AG04450 (cell line): ENCODE results near the gene VSIG4. TPM values are rescaled to one million over a fixed set of nuclear protein-coding genes. Genes with fewer than 3 reads are reported as not detected.

Experiments
- CTCF ChIA-PET: fragments of 300-600, 350-600 bp; formaldehyde crosslinking; extraction: SDS; loops from one replicate; lab custom pipeline; 2022; ENCODE audit warnings: antibody characterized with exemption, inconsistent platforms; lab: Charles Lee
- POLR2A ChIA-PET: fragments of 350-600 bp; formaldehyde crosslinking; extraction: SDS; loops from one replicate; lab custom pipeline; 2021; ENCODE audit warnings: antibody characterized with exemption, inconsistent platforms; lab: Yijun Ruan, JAX
- DNase-seq: peaks from one replicate; pipeline ENCODE4 v3.0.0-alpha.2; 2011; ENCODE audit warnings: low read depth, low spot score
- H3K27ac ChIP-seq: one replicate; pipeline ENCODE4 v1.5.1; 2012; ENCODE audit warnings: low read depth, low read length, control low read depth
- H3K27me3 ChIP-seq: one replicate; pipeline ENCODE4 v1.6.0; 2012; ENCODE audit warnings: low read length; ENCODE audit not compliant: control insufficient read depth, insufficient read depth
- H3K4me3 ChIP-seq: 2 replicates; pipeline ENCODE4 v1.5.1; 2011; ENCODE audit warnings: mild to moderate bottlenecking, low read depth, low read length, control low read depth
- H3K9me3 ChIP-seq: 2 replicates; pipeline ENCODE4 v1.5.1; 2012; ENCODE audit warnings: low read length; ENCODE audit not compliant: control insufficient read depth, insufficient read depth
- polyA plus RNA-seq: library from polyadenylated mRNA; depleted of rRNA; stranded (reverse); fragments of >200 nt; gene quantifications from 2 replicates; pipeline ENCODE4 v1.2.3, GENCODE V29; 2011
- TF ChIP-seq, protein P1 (sequence below): IDR thresholded peaks from 2 replicates; pipeline ENCODE4 v1.5.1; 2011; ENCODE audit warnings: low read depth, low read length, control low read depth, inconsistent platforms

The VSIG4 gene
- polyA plus RNA-seq, 1 experiment = not detected

DNA sequence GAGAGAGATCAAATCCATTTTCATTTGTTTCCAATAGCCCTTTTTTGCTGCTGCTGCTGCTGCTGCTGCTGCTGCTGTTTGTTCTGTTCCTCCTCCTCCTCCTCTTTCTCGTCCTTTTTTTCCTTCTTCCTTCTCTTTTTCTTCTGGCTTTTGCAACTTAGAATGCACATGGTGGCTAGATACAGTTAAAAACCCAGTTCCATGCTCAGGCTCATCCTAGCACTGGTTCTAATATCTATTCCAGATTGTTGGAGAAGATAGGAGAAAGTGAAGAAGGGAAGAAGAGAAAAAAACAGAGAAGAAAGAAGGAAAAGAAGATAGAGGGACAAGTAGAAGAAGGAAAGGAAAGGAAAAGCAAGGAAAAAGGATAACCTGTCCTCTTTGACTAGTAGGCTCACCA is 39.7 kb downstream of the VSIG4 start:
- TF ChIP-seq, protein P1, sequence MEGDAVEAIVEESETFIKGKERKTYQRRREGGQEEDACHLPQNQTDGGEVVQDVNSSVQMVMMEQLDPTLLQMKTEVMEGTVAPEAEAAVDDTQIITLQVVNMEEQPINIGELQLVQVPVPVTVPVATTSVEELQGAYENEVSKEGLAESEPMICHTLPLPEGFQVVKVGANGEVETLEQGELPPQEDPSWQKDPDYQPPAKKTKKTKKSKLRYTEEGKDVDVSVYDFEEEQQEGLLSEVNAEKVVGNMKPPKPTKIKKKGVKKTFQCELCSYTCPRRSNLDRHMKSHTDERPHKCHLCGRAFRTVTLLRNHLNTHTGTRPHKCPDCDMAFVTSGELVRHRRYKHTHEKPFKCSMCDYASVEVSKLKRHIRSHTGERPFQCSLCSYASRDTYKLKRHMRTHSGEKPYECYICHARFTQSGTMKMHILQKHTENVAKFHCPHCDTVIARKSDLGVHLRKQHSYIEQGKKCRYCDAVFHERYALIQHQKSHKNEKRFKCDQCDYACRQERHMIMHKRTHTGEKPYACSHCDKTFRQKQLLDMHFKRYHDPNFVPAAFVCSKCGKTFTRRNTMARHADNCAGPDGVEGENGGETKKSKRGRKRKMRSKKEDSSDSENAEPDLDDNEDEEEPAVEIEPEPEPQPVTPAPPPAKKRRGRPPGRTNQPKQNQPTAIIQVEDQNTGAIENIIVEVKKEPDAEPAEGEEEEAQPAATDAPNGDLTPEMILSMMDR = no peak
- Histone ChIP-seq H3K4me3 (no peak overlapping the region), H3K9me3 (no peaks in the 10 kb centered on the region), H3K27me3 (no peaks in the 10 kb centered on the region), H3K27ac (no peak overlapping the region)
- ChIA-PET POLR2A (no interaction called here), CTCF (no interaction called here)
- DNase-seq = no peak

DNA sequence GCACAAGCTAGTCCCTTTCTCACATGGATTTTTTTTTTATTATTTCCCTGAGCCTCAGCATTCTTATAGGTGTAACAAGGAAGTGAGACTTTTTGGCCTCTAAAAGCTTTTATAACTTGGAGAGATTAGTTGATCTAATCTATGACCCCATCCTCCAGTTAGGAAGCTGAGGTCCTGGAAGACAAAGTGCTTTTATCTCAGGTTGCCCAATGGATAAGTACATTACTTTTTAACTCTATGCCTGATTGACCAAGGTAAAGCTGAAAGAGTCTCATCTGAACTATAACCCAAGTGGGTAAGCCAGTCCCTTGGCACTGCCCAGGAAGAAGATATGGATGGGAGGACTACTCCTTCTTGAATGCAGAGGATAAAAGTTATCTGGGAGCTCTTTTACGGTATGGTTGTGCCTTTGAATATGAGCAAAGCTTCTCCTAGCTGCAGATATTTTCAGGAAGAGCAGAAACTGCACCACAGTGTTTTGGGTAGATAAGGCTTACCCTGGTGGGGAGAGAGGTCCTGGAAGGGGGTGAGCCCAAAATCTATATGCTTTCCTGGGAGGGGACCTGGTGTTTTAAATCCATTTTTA is 40.2 kb downstream of the VSIG4 start:
- DNase-seq = no peak

DNA sequence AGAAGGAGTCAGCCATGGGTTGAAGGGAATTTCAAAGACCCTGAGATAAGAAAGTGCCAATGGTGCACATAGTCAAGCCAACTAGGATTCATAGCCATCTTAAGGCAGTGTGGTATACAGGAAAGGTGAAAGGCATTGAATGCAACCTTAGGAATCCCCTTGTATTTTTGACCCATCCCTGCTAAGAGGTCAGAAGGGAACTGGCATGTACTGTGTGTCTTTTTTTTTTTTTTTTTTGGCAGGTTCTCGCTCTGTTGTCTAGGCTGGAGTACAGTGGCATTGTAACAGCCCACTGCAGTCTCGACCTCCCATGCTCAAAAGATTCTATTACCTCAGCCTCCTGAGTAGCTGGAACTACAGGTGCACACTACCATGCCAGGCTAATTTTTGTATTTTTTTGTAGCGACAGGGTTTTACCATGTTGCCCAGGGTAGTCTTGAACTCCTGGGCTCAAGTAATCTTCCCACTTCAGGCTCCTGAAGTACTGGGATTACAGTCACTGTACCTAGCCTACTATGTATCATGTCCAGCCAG is 40.8 kb downstream of the VSIG4 start:
- H3K27ac ChIP-seq = no peak overlapping the region
- no peak for DNase-seq
- no peaks in the 10 kb centered on the region for H3K9me3 ChIP-seq
- CTCF ChIA-PET = no interaction called here
- TF ChIP-seq, protein P1 = no peak
- POLR2A ChIA-PET = no interaction called here
- H3K27me3 ChIP-seq = no peaks in the 10 kb centered on the region
- H3K4me3 ChIP-seq = no peak overlapping the region

More for the DNA sequence above, 40.2 kb downstream of the VSIG4 start:
- no peak overlapping the region for H3K4me3 ChIP-seq
- ChIA-PET POLR2A (no interaction called here), CTCF (no interaction called here)
- TF ChIP-seq, protein P1 = no peak
- no peaks in the 10 kb centered on the region for H3K9me3 ChIP-seq
- no peak overlapping the region for H3K27ac ChIP-seq
- no peaks in the 10 kb centered on the region for H3K27me3 ChIP-seq

DNA sequence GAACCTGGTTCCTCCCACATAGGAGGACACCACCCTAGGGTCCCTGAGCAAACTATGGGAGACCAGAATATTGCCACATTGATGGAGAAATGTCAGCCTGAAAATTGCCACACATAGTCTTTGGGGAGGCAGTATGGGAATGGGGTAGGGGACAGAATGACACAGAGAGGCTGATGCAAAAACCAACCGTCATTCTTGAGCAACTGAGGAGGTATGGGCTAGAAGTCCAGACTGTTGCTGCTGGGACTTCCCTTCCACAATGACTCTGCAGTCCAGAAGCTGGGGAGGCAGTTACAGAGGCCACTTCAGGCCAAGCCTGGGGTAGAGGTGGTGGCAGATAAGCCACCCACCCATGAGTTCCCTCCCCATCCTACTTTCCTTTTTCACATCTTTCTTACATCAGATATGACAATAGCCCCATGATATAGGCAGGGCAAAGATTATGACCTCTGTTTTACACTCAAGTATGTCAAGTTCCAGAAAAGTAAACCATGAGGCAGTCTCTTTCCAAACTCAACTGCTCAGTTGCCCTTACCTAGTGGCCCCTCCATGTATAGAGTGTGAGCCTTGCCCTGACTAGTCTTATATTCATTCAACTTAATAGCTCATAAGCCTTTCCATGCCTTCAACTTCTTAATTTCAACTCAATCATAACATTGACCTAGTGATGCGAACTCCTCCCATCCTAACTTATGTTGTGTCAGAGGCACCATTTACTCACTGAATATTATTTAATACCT is 41.7 kb downstream of the VSIG4 start:
- ChIA-PET CTCF (no interaction called here), POLR2A (no interaction called here)
- Histone ChIP-seq H3K27ac (no peak overlapping the region), H3K4me3 (no peak overlapping the region), H3K27me3 (no peaks in the 10 kb centered on the region), H3K9me3 (no peaks in the 10 kb centered on the region)
- no peak for DNase-seq
- TF ChIP-seq, protein P1 = no peak
